Epithelial cell of prostate (primary cell): ENCODE measurements around the gene EIF4B.

Experiments used
- DNase-seq: peaks from one replicate; pipeline ENCODE4 v3.0.0-alpha.2; 2011; ENCODE audit warnings: low read depth, low spot score
- H3K27ac ChIP-seq: fragments of 450-650 bp; 2 replicates; pipeline ENCODE4 v1.5.1; 2017; ENCODE audit warnings: mild to moderate bottlenecking

EIF4B gene

DNA sequence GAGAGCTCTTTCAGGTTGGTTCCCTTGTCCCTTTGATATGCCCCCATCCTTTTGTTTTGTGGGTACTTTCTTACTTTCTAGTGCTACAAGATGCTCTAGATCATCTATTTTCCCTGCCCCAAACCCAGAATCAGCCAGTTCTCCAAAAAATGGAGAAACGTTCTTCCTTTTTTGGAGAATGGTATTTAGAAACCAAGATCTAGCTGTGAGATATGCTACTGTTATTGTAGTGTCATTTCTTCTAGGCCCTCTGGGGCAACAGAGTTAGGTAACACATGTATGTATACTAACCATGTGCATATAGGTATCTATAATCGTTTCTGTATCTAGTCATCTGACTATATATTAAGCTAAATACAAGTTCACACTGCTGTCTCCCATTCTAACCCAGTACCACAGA, 84.3 kb downstream of the EIF4B start:
- DNase-seq: no peak
- H3K27ac ChIP-seq: no peak overlapping the region

DNA sequence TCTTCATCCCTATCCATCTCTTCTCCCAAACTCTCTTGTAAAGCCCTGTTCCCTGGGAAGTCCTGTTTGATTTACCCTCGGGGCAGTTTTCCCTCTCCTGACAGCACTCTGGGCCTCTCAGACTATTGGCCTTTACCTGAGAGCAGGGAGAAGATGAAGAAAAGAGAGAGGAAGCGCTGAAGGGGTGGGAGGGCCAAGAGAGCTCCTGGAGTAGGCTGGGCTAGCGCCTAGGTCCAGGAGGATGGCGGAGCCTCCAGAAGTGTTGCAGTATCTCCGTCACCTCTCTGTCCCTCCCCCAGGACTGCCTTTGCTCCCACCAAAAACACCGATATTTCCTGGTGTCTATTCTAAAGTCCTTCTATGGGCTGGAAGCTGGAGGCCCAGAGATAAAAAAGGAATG, 85.5 kb downstream of the EIF4B start:
- DNase-seq: no peak
- no peak overlapping the region for H3K27ac ChIP-seq
